ENCODE measurements around the gene WWOX. TPM values are rescaled to one million over a fixed set of nuclear protein-coding genes. Genes with fewer than 3 reads are reported as not detected.

WWOX gene
- total RNA-seq, 2 donors from 2014 or later, result 30.0 to 35.4 TPM

- Mint-ChIP-seq H3K27me3 (ENCODE audit: insufficient read depth) (peaks cover 25% of the 10 kb centered on the region), H3K4me3 (no peak overlapping the region), H3K4me1 (peaks cover 21% of the 10 kb centered on the region), H3K9me3 (peaks cover 12% of the 10 kb centered on the region), H3K36me3 (ENCODE audit: low read depth) (peaks cover 3% of the 10 kb centered on the region), H3K27ac (no peak overlapping the region)
- TF ChIP-seq CTCF (conservative IDR thresholded peaks at IDR 0.05), result no peak
- no peak for DNase-seq
- peaks cover 12% of the 10 kb centered on the region for H3K9me3 ChIP-seq (ENCODE audit: control insufficient read depth, low read length)
- H3K9ac ChIP-seq (ENCODE audit: extremely low read depth, low read length, poor library complexity, severe bottlenecking), result no peak overlapping the region
- no peaks in the 10 kb centered on the region for H3K36me3 ChIP-seq (ENCODE audit: control insufficient read depth, insufficient read depth, low read length)
- no peak overlapping the region for H3K27ac ChIP-seq (ENCODE audit: low read depth, low read length)
- no peak overlapping the region for H3K4me3 ChIP-seq (ENCODE audit: low read length)
- WGBS, 2 experiments (ENCODE audit: insufficient coverage in 1 of 2, insufficient read length in 1 of 2), result 94 to 100% methylated on average over 2 to 13 of the region's 13 CpGs
- H3K27me3 ChIP-seq (ENCODE audit: control insufficient read depth, insufficient read depth, low read length, poor library complexity, severe bottlenecking), result peaks cover 8% of the 10 kb centered on the region
- H3K4me1 ChIP-seq (ENCODE audit: control insufficient read depth, insufficient read depth, low read length), result no peaks in the 10 kb centered on the region
Measured at GRCh38 chr16:79163691-79164387, 1064.4 kb downstream of the WWOX start.

- H3K27ac ChIP-seq (ENCODE audit: low read depth, low read length), result peak overlapping the region; percentile 21
- no peak for DNase-seq
- peaks cover 25% of the 10 kb centered on the region for H3K4me1 Mint-ChIP-seq
- H3K27me3 Mint-ChIP-seq (ENCODE audit: insufficient read depth), result peaks cover 19% of the 10 kb centered on the region
- no peak overlapping the region for H3K27ac Mint-ChIP-seq
- peaks cover 12% of the 10 kb centered on the region for H3K9me3 ChIP-seq (ENCODE audit: control insufficient read depth, low read length)
- H3K9me3 Mint-ChIP-seq, result peaks cover 12% of the 10 kb centered on the region
- H3K4me3 Mint-ChIP-seq, result no peak overlapping the region
- TF ChIP-seq CTCF (conservative IDR thresholded peaks at IDR 0.05), result no peak
- no peaks in the 10 kb centered on the region for H3K36me3 ChIP-seq (ENCODE audit: control insufficient read depth, insufficient read depth, low read length)
- H3K9ac ChIP-seq (ENCODE audit: extremely low read depth, low read length, poor library complexity, severe bottlenecking), result no peak overlapping the region
- peaks cover 2% of the 10 kb centered on the region for H3K27me3 ChIP-seq (ENCODE audit: control insufficient read depth, insufficient read depth, low read length, poor library complexity, severe bottlenecking)
- WGBS, 2 experiments (ENCODE audit: insufficient coverage in 1 of 2, insufficient read length in 1 of 2), result 88 to 90% methylated on average over 5 to 10 of the region's 10 CpGs
- peaks cover 3% of the 10 kb centered on the region for H3K36me3 Mint-ChIP-seq (ENCODE audit: low read depth)
- no peaks in the 10 kb centered on the region for H3K4me1 ChIP-seq (ENCODE audit: control insufficient read depth, insufficient read depth, low read length)
- H3K4me3 ChIP-seq (ENCODE audit: low read length), result no peak overlapping the region
Measured at GRCh38 chr16:79164388-79164995, 1065.0 kb downstream of the WWOX start.

GRCh38 chr16:79165079-79165478 is 1065.6 kb downstream of the WWOX start:
- peaks cover 12% of the 10 kb centered on the region for H3K9me3 ChIP-seq (ENCODE audit: control insufficient read depth, low read length)
- no peak overlapping the region for H3K4me3 ChIP-seq (ENCODE audit: low read length)
- no peaks in the 10 kb centered on the region for H3K36me3 ChIP-seq (ENCODE audit: control insufficient read depth, insufficient read depth, low read length)
- peaks cover 25% of the 10 kb centered on the region for H3K4me1 Mint-ChIP-seq
- H3K9me3 Mint-ChIP-seq, result peaks cover 12% of the 10 kb centered on the region
- H3K27ac ChIP-seq (ENCODE audit: low read depth, low read length), result peak overlapping the region; percentile 21
- no peak overlapping the region for H3K9ac ChIP-seq (ENCODE audit: extremely low read depth, low read length, poor library complexity, severe bottlenecking)
- no peaks in the 10 kb centered on the region for H3K27me3 ChIP-seq (ENCODE audit: control insufficient read depth, insufficient read depth, low read length, poor library complexity, severe bottlenecking)
- 92 to 96% methylated on average over 7 to 9 of the region's 9 CpGs for WGBS, 2 experiments (ENCODE audit: insufficient coverage in 1 of 2, insufficient read length in 1 of 2)
- H3K27ac Mint-ChIP-seq, result no peak overlapping the region
- H3K36me3 Mint-ChIP-seq (ENCODE audit: low read depth), result peaks cover 3% of the 10 kb centered on the region
- H3K4me1 ChIP-seq (ENCODE audit: control insufficient read depth, insufficient read depth, low read length), result no peaks in the 10 kb centered on the region
- TF ChIP-seq CTCF (conservative IDR thresholded peaks at IDR 0.05), result no peak
- no peak for DNase-seq
- H3K27me3 Mint-ChIP-seq (ENCODE audit: insufficient read depth), result peaks cover 14% of the 10 kb centered on the region
- no peak overlapping the region for H3K4me3 Mint-ChIP-seq

Data from endodermal cell (in vitro differentiated cells).